IPS-NIHi7 (cell line): Measurements from ENCODE around the gene ARRB1.
"Not testable (repeated sequence)": the region's sequence is repeated elsewhere in the genome, so short reads cannot be mapped to it uniquely, and the experiment has no call there.

Source experiments
- DNase-seq: peaks from one replicate; pipeline ENCODE4 v3.0.0; 2012; ENCODE audit warnings: mixed read lengths; ENCODE audit errors: extremely low spot score

Gene ARRB1

DNA sequence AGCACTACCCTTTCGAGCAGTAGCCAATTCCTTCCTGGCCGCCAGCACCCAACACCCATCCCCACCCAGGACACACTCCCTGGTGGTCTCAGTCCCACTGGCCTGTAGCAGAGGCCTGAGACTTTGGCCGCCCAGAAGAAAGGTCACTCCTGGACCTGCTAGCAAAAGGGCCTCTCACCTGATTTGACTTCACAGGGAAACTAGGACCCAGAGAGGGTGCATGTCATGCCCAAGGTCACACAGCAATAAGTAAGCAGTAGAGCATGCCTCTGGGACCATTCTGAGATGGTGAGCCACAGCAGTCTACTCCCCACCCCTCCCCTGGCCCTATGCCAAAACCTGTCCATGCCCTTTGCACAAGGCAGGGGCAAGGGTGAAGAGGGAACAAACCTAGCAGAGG lies 7.3 kb downstream of the ARRB1 start:
- no peak for DNase-seq

DNA sequence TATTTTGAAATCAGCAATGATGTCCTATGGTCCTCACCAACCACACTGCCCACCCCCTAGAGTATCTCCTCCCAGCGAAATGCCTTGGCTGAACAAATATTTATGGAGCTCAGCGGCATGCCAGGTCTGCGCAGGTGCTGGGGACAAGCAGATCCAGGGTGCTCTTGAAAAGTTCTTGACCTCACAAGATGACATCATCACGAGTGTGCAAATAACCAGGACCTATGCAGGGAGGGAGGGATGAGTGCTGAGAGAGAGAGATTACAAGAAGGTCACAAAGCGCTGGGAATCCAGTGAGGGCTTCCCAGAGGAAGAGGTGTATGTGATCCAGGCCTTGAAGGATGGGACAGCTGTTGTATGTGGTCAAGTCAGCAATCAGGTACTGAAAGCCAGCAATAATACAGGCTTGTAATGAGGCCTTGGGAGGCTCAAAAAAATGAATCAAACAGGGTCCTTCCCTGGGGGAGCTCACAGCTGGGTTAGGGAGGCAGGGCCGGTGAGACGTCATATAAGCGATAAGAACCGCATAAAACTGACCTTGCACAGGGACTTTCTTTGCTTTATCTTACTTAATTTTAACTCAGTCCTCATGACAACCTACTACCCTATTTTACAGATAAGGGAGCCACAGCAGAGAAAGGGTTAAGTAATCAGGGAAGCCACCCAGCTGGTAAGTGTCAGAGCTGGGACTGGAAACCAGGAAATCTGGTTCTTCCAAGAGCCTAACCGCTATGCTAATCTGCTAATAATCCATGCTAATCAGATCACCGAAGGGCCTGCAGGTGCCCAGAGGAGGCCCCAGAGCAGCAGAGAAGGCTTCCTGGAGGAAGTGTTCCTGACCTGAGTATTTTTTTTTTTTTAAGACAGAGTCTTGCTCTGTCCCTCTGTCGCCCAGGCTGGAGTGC lies 8.2 kb downstream of the ARRB1 start:
- DNase-seq, result peak; percentile 65

DNA sequence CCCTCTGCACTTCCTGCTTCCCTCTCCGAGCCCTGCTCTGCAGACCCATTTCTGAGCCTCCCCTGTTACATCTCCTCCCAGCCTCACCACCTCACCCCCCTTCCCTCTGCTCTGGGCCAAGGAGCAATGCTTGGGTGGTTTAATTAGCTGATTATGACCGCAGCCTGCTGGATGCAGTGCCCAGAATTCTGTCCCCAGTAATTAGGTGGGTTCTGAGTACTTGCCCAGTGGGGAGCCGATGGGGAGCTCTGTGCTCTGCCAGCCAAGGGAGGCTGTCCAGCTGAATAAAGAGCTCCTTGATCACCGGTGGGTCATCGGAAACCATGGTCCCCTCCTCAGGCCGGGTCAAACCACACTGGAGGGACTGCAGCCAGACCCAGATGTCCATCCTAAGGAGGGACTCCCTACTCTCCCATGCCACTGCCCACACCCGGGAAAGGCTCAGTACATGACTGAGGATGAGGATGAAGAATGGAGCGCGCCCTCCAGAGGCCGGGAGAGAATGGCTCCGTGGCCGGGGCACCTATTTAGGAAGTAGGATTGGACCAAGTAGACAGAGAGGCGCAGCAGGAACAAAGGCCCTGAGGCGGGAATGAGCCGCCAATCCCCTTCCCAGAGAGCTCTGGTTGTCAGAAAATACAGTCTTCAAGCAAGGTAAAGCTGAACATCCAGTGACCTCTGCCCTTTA lies 9.1 kb downstream of the ARRB1 start:
- no peak for DNase-seq

DNA sequence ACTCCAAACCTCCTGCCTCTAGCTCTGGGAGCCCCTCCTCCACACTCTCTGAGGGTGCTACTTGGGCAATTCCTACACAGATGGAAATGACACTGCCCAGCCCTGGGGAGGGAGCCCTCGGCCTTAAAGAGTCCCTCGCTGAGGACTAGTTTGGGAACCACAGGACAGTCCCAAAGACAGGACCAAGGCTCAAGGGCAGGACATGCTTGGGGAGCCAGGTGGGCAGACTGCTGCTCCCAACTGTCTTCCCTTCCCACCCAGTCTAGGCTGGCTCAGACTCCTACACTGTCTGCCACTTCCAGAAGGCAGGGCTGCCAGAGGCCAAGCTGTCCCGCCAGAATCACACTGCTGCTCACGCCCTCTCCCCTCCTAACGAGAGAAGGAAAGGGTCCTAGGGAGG lies 9.8 kb downstream of the ARRB1 start:
- DNase-seq, result no peak

DNA sequence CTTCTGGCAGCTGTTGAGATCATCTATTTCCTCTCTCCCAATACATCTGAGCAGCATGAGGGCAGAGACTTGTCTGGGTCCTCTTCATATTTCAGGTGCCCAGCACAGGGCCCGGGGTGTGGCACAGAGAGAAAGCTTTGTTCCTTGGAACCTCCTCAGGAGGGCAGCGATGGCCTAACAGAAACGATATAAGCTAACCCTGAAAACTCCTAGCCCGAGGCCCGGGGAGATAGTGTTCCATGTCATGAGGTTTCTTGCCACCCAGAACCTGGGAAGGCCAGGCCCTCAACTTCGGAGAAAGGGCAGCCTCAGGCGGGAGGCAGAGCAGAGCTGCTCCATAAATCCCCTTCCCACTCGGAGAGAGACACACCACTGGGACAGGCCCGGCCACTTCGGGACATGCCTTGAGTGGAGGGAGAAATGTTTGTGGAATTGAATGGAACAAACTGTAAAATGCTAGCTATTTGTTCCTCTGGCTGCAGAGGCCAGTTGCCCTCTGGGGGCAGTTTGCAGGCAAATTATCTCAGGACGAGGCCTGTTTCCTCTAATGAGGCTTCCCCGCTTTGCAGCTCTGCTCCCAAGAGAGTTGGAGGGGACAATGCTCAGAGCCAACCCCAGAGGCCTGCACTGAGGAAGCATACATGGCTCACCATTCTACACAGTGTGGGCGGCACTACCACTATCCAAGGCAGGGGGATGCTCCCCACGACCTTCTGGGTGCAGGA lies 11.6 kb downstream of the ARRB1 start:
- no peak for DNase-seq

DNA sequence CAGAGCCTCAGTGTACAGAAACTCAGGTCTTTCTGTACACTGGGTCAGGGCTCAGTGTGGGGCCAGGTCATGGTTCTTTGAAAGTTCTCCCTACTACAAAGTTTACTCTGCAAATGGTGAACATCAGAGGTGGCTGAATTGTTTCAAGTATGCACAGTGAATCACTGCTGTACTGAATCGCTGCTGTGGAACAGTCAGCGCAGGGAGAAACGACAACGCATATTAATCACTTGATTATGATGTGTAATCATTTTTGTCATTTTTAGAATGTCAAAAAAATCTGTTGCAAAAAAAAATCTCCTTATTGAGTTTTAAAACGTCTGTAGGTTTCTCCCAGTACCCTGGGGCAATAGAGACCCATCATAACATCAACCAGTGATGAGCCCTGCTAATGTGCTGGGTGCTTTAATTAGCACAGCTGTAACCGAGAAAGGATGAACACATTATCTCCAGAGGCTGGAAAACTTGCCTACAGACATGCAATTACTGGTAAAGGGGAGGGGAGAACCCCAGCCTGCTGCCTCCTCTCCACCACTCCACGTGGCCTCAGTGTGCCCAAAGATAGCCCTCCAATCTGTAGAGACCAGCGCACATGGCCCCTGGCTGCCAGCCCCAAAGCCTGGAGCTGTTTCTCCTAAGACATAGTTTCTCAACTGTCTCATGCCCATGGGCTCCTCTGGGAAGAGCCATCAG lies 12.8 kb downstream of the ARRB1 start:
- DNase-seq, result no peak

DNA sequence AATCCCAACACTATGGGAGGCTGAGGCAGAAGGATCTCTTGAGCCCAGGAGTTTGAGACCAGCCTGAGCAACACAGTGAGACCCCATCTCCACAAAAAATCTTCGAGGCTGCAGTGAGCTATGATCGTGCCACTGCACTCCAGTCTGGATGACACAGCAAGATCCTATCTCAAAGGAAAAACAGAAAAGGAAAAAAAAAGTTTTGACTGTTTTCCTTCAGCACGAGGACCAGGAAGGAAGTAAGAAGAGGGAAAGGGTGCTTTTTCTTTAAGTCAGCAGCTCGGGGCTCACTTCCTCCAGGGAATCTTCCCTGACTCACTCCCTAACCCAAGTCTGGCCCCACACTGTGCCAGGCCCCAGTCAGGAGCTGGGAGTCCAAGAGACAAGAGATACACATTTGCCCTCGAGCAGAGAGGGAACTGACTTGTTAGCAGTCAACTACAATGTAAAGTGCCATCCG lies 14.2 kb downstream of the ARRB1 start:
- no peak for DNase-seq

DNA sequence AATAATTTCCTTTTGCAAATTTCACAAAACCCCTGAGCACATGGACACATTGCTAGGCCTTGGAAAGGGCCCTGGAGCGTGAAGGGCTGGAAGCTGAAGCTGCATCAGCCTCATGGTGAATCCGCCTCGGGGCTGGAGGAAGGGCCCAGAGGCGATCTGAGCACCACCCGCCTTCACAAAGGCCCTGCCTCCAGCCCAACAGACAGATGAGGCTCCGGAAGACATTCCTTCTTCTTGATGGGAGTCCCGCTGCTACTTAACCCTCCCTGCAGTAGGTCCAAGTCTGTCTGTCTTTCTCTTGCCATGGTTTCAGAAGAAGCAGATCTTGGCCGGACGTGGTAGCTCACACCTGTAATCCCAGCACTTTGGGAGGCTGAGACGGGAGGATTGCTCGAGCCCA lies 16.5 kb downstream of the ARRB1 start:
- DNase-seq, result peak; percentile 63

DNA sequence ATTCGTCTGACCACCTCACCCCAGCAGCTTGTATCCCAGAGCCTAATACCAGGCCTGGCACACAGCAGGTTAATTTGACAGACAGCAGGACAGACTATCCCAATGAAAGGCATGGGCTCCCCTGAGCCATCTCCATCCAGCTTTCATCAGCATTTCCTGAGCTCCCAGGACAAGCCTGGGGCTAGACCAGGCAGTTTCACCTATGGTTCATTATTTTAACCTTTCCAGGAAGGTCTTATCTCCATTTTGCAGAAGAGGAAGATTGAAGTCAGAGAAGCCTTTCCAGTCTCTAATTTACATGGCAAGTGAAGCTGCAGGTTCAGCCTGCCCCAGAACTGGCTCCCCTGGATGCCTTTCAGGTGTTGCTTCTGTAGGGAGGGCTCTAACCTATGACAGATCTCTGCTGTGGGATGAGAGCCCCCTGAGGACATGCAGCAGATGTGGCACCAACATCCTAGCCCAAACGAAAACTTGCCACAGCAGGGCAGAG lies 17.0 kb downstream of the ARRB1 start:
- DNase-seq, result no peak

DNA sequence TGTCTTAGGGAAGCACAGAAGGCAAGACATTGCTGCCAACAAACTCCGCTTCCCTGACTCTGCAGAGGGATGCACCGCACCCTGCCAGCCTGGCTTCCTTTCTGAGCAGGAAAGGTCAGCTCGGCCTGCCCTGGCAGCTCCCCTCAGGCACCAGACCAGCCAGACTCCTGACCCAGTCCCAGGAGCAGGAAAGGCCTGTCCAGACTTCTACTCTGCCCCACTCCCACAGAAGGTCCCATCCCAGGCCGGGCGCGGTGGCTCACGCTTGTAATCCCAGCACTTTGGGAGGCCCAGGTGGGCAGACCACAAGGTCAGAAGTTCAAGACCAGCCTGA lies 17.7 kb downstream of the ARRB1 start:
- no peak for DNase-seq

DNA sequence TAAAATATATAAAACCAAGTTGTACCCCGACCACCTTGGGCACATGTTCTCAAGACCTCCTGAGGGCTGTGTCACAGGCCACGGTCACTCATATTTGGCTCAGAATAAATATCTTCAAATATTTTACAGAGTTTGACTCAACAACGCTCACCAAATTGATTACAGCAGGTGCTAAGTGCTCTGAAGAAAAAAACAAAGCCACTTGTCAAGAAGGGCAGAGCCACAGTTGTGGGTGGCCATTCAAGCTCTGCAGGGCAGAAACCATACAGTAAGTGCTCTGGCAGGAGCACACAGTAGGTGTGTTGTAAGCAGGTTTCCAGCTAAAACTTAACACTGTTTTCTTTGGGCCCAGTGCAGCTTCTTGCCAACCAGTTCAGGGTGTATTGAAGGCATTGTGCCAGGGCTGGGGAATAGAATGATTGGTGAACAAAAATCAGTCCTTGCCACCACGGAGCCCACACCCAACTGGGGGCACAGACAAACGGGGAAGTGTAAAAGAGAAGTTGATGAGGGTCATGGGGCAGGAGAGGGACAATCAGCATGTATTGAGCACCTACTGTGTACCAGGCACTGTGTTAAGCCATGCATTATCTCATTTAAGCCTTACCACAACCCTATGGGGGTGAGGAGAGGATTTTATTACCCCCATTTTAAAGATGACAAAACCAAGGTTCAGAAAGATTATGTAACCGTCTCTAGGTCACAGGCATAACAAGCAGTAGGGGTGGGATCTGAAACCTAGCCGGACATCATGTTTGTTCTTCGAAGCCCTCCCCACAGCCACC lies 18.2 kb downstream of the ARRB1 start:
- no peak for DNase-seq

DNA sequence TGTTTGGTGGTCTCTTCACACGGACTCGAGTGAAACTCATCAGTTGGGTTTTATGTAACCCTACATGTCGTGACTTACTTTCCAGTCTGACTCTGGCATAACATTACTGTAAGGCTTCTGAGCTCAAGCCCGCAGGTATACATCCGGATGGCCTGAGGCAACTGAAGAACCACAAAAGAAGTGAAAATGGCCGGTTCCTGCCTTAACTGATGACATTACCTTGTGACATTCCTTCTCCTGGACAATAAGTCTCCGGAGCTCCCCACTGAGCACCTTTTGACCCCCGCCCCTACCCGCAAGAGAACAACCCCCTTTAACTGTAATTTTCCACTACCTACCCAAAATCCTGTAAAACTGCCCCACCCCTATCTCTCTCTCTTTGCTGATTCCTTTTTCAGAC lies 19.7 kb downstream of the ARRB1 start:
- DNase-seq, result not testable (repeated sequence)

DNA sequence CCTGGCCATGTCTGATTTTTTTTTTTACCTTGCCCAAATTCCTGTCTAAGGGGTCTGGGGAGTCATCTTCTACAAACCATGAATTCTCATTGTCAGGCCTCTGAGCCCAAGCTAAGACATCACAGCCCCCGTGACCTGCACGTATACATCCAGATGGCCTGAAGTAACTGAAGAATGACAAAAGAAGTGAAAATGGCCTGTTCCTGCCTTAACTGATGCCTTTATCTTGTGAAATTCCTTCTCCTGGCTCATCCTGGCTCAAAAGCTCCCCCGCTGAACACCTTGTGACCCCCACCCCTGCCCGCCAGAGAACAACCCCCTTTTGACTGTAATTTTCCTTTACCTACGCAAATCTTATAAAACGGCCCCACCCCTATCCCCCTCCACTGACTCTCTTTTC lies 20.2 kb downstream of the ARRB1 start:
- not testable (repeated sequence) for DNase-seq

DNA sequence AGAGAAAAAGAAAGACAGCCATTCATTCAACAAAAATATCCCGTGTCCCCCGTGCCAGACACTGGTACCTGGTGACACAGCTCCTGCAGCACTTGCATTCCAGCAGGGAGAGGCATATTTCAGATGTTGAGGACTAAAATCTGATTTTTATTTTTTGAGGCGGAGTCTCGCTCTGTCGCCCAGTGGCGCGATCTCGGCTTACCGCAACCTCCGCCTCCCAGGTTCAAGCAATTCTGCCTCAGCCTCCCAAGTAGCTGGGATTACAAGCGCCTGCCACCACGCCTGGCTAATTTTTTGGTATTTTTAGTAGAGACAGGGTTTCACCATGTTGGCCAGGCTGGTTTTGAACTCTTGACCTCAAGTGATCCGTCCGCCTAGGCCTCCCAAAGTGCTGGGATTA lies 20.6 kb downstream of the ARRB1 start:
- DNase-seq, result not testable (repeated sequence)

DNA sequence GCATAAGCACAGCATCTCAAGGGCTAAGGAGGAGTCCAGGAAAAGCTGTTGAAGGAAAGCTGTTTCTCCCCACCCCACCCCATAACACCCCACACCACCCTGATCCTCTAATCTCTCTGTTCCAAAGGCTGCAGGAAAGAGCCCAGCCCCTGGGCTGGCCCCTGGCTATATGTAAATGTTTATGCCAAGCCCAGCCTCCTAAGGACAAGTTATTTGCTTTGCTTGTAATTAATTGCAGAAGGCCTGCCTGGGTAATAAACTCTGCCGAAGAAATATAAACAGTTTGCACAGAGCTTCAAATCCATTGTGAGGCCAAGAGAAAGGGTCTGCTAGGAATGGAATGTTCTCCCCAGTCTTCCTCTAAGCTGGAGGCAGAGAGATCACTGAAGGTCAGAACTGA lies 21.2 kb downstream of the ARRB1 start:
- no peak for DNase-seq

DNA sequence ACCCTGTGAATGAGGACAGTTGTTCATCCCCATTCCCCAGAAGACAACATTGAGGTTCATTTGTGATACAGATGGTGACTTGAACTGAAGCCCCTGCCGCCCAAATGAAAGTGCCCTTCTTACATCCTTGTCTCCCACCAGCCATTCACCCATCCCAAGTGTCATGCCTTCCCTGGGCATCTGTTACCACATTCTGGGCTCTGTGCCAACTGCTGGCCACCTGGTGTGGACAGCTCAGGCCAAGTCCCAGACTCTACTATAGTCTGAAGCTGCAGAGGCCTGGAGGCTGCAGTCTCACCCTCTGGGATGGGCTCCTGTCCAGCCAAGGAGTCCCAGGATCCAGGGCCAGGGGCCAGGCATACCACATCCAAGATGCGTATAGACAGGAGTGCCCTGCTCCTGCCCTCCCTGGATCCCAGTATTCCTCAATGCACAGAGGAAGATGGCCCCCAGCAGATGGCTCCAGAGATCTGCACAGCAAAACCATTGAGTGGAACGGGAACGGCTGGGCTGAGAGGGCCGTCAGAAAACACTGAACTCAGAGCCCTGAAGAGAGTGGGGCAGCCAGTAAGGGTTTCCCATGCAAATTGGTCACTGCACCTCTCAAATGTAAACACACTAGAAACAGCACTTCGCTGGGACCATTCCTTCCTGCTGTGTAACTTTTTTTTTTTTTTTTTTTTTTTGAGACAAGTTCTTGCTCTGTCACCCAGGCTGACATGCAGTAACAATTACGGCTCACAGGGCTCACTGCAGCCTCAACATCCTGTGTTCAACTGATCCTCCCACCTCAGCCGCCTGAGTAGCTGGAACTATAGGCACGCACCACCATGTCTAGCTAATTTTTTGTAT lies 22.8 kb downstream of the ARRB1 start:
- peak; percentile 66 for DNase-seq

DNA sequence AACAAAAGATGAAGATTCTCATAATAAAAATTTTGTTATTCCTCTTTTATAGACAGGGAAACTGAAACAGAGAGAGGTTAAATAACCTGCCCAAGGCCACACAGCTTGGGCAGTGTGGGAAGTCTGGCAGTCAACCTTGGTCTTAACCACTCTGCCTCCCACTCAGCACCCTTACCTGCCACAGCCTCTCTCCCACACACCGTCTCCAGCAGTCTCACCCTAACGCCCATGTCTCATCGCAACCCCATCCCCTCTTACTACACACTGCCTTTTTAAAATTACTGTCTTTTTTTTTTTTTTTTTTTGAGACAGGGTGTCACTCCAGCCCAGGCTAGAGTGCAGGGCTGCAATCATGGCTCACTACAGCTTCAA lies 25.0 kb downstream of the ARRB1 start:
- no peak for DNase-seq

DNA sequence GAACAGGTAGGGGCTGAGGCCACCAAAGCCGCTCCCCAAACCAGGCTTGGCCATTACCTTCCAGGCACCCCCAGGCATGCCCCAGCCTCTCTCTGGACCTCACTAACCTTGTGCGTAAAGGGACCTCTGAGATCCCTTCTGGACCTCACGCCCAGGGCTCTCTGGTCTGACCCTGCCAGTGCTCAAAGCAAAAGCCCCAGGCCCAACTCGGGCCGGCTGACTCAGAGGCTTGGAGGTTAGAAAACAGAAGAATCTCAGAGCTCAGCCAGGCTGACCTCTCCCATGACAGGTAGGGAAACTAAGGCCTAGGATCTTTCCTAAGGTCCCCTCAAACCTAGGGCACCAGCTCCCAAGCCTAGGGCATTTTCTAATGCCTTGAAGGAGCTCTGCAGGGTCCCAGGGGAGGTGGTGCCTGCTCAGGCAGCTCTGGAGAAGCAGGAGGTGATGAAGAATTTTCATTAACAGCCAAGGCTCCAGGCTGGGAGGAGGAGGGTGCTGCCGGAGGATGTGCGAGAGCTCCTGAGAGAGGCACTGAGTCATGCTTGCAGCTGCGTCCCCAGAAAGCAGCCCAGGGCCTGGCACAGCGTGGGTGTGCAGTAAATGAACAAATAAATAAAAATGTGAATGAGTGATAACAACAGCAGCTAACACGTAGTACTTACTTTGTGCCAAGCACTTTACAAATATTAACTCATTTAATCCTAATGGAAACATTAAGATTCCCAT lies 25.6 kb downstream of the ARRB1 start:
- no peak for DNase-seq

DNA sequence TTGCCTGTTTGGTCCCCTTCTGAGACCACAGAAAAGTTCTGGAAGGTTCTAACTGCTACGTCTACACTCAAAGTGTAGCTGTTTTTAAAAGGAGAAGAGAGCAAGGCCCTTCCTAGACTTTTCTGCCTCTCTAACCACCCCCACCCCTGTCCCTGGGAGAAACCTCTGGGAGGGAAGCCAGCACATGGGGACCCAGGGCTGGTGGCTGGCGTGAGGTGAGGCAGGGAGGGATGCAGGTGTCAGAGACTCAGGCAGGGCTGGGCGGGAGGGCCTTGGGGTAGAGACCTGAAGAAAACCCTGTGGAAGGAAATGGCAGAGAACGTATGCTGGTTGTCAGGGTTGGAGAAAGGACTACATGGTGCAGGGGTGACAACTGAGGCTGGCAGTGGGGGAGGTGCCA lies 26.7 kb downstream of the ARRB1 start:
- no peak for DNase-seq
